Kidney tubule cell (primary cell): Measurements from ENCODE around the gene TMBIM6.
"Not testable (repeated sequence)": the region's sequence is repeated elsewhere in the genome, so short reads cannot be mapped to it uniquely, and the experiment has no call there.

Experiments
- DNase-seq: peaks from one replicate; pipeline ENCODE4 v3.0.0-alpha.2; 2018; ENCODE audit warnings: low spot score

TMBIM6 gene

GRCh38 chr12:49740930-49741881, at the start of gene TMBIM6:
Gene TMBIM6 (plus strand): TSS chr12:49741557. CDS start chr12:49752494, 10,937 bp downstream.
- DNase-seq, result peak; percentile 100

GRCh38 chr12:49692851-49693250, 48.5 kb upstream of the TMBIM6 start:
- no peak for DNase-seq

- DNase-seq, result no peak
These were observed 47.4 kb upstream of the TMBIM6 start for GRCh38 chr12:49693931-49694444.

- DNase-seq, result no peak
These were observed 44.6 kb upstream of the TMBIM6 start for GRCh38 chr12:49696723-49697122.

GRCh38 chr12:49697808-49698207, 43.5 kb upstream of the TMBIM6 start:
- no peak for DNase-seq

GRCh38 chr12:49698619-49699545, 42.5 kb upstream of the TMBIM6 start:
- DNase-seq, result peak; percentile 84

GRCh38 chr12:49702009-49702408, 39.3 kb upstream of the TMBIM6 start:
- DNase-seq, result peak; percentile 37

GRCh38 chr12:49702676-49703215, 38.6 kb upstream of the TMBIM6 start:
- DNase-seq, result no peak

GRCh38 chr12:49703647-49704137, 37.7 kb upstream of the TMBIM6 start:
- DNase-seq, result peak; percentile 67

GRCh38 chr12:49705479-49706134, 35.8 kb upstream of the TMBIM6 start:
- peak; percentile 79 for DNase-seq

GRCh38 chr12:49706351-49707127, 34.8 kb upstream of the TMBIM6 start:
- peak; percentile 21 for DNase-seq

- DNase-seq, result peak; percentile 96
These were observed 34.1 kb upstream of the TMBIM6 start, which contains the start of gene FMNL3 for GRCh38 chr12:49707128-49707811. Gene FMNL3 (minus strand): TSS chr12:49707405. CDS start chr12:49707180, 225 bp downstream.

GRCh38 chr12:49707812-49708147, 33.6 kb upstream of the TMBIM6 start:
- DNase-seq, result no peak

- no peak for DNase-seq
These were observed 32.5 kb upstream of the TMBIM6 start for GRCh38 chr12:49708851-49709250.

GRCh38 chr12:49713952-49714351, 27.4 kb upstream of the TMBIM6 start:
- DNase-seq, result not testable (repeated sequence)

- DNase-seq, result no peak
These were observed 24.8 kb upstream of the TMBIM6 start for GRCh38 chr12:49716553-49716952.

GRCh38 chr12:49717800-49718199, 23.6 kb upstream of the TMBIM6 start:
- DNase-seq, result not testable (repeated sequence)

GRCh38 chr12:49720214-49720613, 21.1 kb upstream of the TMBIM6 start:
- DNase-seq, result no peak

- not testable (repeated sequence) for DNase-seq
These were observed 20.0 kb upstream of the TMBIM6 start for GRCh38 chr12:49721355-49721754.

- no peak for DNase-seq
These were observed 12.9 kb upstream of the TMBIM6 start for GRCh38 chr12:49728446-49728845.
